GM21723 (cell line): Measurements from ENCODE around the gene CD37.
"Not testable (repeated sequence)": the region's sequence is repeated elsewhere in the genome, so short reads cannot be mapped to it uniquely, and the experiment has no call there.

Source experiments
- ATAC-seq: cut with Tn5 transposase; IDR thresholded peaks from one replicate; pipeline ENCODE4 v1.9.1; 2021; ENCODE audit warnings: mild to moderate bottlenecking, moderate library complexity; ENCODE audit not compliant: unreplicated experiment

CD37 gene, protein sequence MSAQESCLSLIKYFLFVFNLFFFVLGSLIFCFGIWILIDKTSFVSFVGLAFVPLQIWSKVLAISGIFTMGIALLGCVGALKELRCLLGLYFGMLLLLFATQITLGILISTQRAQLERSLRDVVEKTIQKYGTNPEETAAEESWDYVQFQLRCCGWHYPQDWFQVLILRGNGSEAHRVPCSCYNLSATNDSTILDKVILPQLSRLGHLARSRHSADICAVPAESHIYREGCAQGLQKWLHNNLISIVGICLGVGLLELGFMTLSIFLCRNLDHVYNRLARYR

DNA sequence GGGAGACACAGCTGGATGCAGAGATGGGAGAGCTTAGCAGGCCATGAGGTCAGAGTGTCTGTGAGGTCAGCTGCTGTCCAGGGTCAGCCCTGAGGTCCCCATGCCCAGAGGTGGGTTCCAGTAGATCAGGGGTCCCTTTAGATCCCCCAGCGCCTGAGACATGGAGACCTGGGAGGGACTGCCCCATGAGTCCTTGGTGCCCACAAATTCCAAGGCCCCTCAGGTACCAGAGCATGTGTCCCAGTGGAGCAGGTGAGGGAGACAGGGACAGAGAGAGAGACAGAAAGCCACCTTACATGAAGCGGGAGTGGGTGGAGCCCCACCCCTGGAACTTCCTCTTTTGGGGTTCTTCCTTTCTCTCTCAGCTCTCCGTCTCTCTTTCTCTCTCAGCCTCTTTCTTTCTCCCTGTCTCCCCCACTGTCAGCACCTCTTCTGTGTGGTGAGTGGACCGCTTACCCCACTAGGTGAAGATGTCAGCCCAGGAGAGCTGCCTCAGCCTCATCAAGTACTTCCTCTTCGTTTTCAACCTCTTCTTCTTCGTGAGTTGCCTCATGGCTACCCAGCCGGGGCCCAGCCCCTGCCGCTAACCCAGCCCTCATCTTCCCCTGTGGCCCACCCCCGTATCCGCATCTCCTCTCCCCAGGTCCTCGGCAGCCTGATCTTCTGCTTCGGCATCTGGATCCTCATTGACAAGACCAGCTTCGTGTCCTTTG lies at the start of gene CD37:
TSS of gene CD37 (plus strand) at position 336 of the 713 bp plus-strand sequence. CDS start at position 471, 135 bp downstream.
- ATAC-seq, result peak; percentile 30

DNA sequence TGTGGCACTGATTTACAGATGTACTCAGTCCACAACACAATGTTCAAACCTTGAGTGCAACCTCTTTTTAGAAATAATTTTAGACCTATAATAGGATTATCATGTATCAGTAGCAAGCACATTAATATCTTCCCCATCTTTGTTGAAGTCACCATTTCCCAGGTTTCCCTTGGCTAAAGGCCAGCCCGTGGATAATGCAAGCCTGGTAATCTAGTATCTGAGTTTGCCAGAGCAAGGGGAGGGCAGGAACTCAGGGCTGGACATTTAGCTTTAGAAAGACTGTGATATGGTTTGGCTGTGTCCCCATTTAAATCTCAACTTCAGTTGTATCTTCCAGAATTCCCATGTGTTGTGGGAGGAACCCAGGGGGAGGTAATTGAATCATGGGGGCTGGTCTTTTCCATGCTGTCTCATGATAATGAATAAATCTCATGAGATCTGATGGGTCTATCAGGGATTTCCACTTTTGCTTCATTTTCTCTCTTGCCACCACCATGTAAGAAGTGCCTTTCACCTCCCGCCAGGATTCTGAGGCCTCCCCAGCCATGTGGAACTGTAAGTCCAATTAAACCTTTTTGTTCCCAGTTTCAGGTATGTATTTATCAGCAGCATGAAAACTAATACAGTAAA lies 48.0 kb upstream of the CD37 start:
- ATAC-seq, result no peak

DNA sequence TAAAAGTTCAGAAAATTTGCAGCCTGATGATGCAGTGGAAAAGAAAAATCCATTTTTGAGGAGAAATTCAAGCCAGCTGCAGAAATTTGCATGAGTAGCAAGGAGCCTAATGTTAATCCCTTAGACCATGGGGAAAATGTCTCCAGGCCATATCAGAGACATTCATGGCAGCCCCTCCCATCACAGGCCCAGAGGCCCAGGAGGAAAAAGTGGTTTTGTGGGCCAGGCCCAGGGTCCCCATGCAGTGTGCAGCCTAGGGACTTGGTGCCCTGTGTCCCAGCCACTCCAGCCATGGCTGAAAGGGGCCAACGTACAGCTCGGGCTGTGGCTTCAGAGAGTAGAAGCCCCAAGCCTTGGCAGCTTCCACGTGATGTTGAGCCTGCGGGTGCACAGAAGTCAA lies 47.0 kb upstream of the CD37 start:
- not testable (repeated sequence) for ATAC-seq

DNA sequence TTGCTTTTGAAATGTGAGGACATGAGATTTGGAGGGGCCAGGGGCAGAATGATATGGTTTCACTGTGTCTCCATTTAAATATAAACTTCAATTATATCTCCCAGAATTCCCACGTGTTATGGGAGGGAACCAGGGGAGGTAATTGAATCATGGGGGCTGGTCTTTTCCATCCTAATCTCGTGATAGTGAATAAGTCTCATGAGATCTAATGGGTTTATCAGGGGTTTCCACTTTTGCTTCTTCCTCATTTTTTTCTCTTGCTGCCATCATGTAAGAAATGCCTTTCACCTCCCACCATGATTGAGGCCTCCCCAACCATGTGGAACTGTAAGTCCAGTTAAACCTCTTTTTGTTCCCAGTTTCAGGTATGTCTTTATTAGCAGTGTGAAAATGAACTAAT lies 45.9 kb upstream of the CD37 start:
- not testable (repeated sequence) for ATAC-seq

DNA sequence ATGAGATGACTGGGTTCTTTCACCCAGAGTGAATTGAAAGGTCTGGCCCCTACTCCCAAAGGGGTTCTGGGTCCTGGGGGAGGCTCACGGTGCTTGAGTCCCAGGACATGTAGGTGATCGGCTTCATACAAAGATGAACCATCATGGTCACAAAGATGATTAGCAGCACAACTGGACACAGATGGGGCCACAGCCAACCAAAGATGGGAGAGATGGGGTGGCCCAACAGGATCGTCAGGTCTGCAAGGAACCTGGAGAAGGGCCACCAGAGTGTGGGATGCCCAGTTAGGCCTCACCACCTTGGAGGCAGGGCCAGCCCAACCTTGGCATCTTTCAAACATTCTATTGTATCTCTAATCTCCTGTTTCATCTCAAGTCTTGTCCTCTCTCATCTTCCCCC lies 44.7 kb upstream of the CD37 start:
- no peak for ATAC-seq

DNA sequence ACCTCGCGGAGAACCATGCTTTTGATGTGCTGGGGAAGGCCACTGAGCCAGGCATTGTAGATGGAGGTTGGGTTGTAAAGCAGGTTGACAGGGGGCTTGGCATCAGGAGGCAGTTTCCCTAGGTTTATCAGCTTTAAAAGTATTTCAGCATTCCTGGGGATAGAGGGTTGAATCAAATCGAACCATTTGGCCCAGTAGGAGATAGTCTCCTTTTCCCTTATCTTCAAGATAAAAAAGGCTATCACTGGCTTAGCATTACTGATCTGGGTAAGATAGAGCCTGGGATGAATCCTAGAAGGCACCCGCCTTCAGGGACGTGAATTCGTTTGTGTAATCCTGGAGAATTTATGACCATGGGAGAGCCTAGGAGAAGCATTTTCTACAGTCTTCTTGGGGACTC lies 40.8 kb upstream of the CD37 start:
- no peak for ATAC-seq

DNA sequence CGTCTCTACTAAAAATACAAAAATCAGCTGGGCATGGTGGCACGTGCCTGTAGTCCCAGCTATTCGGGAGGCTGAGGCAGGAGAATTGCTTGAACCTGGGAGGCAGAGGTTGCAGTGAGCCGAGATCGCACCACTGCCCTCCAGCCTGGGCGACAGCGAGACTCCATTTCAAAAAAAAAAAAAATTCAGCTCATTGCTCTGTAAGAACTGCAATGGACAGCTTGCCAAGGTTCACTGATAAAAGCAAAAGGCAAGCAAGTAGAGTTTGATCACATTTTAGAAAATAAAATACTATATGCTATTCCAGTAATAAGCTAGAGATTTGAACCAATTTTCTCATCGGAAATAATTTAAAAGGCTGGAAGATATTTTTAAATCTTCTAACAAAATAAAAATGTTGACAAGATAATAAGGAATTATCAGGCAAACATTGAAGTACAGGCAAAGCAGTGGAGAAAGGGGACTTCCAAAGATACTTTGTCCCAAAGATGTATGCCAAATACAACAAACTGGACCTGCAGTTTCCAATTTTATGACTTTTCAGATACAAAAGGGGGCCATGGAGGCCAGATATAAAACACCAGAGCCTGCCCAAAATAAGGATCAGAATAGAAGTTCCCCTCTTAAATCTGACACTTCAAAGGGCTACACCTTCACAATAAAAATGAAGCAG lies 39.9 kb upstream of the CD37 start:
- ATAC-seq, result no peak

DNA sequence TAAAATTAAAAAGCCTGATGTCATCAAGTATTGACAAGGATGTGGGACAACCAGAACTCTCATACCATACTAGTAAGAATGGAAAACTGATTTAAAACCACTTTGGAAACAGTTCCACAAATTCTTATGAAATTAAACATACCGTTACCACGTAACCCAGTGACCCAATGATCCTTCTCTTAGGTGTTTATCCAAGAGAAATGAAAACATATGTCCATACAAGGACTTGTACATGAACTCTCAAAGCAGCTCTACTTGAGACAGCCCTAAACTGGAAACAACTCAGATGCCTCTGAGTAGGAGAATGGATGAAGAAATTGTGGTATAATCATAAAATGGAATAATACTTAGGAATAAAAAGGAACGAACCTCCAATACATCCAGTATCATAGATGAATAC lies 37.8 kb upstream of the CD37 start:
- ATAC-seq, result no peak

DNA sequence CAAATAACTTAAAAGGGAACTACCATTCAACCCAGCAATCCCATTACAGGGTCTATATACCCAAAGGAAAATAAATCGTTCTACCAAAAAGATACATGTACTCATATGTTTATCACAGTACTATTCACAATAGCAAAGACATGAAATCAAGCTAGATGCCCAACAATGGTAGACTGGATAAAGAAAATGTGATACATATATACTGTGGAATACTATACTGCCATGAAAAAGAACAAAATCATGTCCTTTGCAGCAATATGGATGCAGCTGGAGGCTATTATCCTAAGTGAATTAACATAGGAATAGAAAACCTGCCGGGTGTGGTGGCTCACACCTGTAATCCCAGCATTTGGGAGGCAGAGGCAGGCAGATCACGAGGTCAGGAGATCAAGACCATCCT lies 36.6 kb upstream of the CD37 start:
- ATAC-seq, result not testable (repeated sequence)

DNA sequence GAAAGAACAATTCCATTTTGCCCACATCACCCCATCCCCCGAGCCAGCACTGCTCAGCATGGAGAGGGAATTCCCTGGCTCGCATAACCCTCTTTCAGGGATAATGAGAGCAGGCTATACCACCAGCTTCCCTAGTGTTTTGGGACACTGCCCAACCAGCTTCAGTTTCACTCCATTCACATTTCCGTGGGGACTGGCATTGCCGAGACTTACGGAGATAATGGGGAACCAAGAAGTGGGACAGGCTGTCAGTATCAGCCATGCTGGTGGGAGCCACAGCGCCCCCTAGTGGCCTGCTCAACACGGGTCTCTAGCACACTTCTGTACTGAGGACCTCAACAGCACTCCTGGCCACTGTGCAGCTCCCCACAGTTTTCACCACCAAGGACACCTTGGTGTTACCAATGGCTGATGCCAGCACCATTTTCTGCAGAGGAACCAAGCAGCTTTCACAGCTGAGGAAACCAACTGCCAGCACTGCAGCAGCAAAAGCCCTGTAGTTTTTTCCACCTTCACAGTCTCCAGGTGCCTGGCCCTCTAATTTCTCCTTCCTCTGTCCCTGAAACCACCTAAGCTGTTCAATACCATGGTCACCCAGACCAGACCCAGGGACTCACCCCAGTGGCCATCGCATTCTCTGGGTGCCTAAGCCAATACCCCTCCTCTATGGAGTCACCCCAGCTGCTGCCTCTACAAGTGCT lies 33.9 kb upstream of the CD37 start:
- no peak for ATAC-seq

DNA sequence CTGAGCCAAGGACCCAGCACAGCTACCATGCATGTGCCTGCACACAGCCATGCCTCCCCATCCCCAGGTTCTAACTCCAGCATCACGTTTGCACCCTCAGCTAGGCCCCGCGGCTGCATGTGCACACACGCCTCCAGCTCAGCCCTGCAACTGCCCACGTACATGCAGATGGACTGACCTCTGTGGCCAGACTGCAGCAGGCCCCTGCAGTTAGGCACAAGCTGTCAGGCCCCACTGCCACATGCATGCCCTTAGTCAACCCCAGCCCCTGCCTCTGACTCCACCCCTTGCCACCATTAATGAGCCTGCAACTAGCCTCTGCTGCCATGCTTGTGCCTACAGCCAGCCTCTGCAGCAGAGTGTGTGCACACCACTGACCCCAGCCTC lies 33.3 kb upstream of the CD37 start:
- ATAC-seq, result no peak

DNA sequence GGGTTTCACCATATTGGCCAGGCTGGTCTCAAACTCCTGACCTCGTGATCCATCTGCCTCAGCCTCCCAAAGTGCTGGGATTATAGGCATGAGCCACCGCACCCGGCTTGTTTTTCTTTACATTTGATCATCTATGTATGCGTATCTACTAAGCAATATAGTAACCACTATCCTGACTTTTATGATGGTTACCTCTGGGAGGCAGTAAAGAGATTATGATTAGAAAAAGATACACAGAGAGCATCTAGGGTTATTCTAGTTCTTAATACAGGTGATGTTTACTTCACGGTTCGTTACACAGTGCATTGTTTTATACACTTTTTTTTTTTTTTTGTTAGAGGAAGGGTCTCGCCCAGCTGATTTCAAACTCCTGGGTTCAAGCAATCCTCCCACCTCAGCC lies 28.5 kb upstream of the CD37 start:
- ATAC-seq, result not testable (repeated sequence)

DNA sequence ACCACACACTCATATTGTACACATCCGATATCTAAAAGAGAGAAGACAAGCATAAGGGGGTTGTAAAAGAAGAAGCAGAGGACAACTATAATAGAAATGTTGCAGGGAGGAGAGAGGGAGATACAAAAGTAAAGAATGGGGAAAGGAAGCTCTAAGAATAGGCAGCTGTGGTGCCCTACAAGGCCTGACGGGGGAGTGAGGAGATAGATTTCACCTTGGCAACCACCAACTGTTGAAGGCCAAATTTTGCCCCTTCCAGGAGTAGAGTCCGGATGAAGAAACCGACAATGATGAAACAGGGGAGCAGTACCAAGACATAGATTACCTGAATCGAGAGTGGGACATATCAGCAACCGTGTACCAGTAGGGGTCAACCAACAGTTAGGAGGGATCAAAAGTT lies 26.1 kb upstream of the CD37 start:
- ATAC-seq, result no peak

DNA sequence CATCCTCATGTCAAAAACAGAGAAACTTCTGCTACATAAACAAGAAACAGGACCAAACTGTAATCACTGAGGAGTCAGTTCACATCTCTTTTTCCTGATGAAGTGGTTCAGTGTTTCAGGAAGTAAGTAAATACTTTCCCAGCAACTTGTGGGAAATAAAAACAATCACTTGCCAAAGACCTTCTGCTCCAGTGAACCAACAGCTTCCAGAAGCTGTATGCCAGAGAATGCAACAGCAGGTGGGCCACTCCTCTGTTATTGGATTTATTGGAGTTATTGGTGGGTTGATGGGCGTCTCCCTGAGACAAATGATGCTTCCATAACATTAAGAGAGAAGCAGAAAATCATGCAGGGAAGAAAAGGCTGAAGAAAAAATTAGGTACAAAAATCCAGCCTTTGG lies 20.1 kb upstream of the CD37 start:
- no peak for ATAC-seq

DNA sequence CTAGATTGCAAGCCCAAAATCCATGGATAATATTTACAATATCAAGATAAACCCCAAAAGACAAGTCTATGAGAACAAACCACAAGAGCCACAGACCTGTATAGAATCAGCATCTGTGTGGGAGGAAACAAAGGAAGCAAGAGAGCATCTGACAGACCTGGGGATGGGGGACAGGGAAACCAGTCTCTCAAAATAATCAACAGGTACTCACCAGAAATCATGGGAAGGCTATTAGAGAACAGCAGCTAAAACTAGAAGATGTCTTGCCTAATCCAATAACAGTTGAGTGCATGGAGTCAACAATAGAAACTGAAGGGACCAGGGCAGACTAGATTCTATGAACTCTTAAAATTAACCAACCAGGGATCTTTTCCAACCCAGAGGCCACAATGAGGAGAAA lies 18.9 kb upstream of the CD37 start:
- ATAC-seq, result no peak

DNA sequence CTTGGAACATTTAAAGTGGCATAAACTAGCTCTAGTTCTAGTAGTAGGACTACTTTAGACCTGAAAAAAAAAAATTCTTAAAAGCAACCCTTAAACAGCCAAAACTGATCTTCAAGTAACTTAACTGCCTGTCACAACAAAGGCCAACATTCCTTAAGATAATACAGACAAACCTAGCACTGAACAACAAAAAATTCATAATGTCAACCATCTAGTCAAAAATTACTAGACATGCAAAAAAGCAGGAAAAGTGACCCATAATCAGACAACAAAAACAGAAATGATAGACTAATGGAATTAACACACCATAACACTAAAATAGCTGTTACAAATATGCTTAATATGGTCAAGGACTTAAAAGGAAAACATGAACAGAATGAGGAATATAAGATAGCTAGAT lies 16.9 kb upstream of the CD37 start:
- ATAC-seq, result no peak

DNA sequence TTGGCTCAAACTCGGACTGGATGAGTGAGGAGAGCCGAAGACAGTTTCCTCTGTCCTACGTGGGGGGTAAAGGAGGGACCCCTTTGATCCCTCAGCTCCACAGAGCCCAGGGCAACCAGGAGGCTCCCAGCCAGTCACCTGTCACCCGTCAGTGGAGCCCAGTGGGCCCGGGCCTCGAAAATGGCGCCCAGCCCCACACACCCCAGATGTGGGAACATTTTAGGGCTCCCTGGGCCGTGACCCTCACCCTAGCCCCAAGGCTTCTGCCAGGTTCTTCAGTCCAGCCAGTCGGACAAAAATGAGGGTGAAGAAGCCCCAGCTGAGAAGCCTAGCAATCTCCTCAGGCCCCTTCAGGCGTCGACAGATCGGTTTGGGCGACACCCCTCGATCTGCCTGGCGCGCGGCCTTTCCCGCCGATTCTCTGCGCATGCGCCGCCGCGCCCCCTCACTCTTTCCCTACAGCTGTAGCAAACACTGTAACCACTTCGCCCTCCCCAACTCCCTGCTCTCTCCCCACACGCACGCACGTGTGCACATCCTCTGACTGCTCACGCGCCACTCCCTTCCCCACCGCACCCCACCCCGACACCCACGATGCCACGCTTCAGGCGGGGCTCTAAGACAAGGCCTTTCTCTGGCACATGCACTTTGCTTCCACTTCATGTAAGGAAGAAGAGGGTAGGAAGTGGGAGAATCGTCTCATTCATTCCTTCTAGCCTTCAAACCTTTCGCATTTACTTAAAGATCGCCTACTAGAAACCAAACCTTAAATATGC lies 10.2 kb upstream of the CD37 start, which contains the start of gene SLC6A16:
TSS of gene SLC6A16 (minus strand) at position 391 of the 776 bp plus-strand sequence. CDS start 13,844 bp downstream, outside the sequence.
- no peak for ATAC-seq

DNA sequence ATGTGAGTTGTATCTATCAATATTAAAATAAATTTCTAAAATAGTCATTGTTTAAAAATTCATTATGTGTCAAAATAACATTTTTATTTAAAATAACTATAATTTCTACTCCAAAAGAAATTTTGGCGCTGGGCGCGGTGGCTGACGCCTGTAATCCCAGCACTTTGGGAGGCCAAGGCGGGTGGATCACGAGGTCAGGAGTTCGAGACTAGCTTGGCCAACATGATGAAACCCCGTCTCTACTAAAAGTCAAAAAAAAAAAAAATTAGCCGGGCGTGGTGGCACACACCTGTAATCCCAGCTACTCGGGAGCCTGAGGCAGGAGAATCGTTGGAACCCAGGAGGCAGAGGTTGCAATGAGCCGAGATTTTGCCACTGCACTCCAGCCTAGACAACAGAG lies 9.4 kb upstream of the CD37 start:
- ATAC-seq, result not testable (repeated sequence)

DNA sequence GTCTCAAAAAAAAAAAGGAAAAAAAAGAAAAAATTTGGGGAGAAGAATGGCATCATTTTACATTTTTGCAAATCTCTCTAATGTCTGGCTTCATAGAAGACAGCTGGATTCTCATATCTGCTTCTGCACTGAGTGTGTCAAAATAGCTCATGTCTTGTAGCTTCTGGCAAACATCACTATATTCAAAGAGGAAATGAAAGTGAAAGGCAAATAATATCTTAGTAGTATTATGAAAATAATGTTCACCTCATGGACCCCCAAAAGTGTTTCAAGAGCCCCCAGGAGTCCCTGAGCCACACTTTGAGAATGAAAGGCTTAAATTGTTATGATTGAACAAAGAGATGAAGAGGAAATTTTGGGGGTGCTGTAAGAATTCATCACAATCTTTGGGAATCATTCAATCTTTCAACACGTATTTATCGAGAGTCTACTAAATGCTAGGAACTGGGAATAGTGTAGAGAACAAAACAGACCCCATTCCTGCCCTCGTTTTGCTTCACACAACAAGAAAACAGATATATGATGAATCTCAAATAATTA lies 9.0 kb upstream of the CD37 start:
- no peak for ATAC-seq
